Stimulated activated CD8-positive, alpha-beta memory T cell treated with anti-CD3 and anti-CD28 coated beads, Interleukin-7, amount 100 ng/mL, for 4 hours (primary cell): ENCODE results near the gene ATG16L2.
"Not testable (repeated sequence)": the region's sequence is repeated elsewhere in the genome, so short reads cannot be mapped to it uniquely, and the experiment has no call there.

Source experiments
- DNase-seq, 2 donors: peaks; one replicate each; pipeline ENCODE4 v3.0.0-alpha.2; 2020; ENCODE audit warnings: low read depth in 2 of 2

Gene ATG16L2

DNA sequence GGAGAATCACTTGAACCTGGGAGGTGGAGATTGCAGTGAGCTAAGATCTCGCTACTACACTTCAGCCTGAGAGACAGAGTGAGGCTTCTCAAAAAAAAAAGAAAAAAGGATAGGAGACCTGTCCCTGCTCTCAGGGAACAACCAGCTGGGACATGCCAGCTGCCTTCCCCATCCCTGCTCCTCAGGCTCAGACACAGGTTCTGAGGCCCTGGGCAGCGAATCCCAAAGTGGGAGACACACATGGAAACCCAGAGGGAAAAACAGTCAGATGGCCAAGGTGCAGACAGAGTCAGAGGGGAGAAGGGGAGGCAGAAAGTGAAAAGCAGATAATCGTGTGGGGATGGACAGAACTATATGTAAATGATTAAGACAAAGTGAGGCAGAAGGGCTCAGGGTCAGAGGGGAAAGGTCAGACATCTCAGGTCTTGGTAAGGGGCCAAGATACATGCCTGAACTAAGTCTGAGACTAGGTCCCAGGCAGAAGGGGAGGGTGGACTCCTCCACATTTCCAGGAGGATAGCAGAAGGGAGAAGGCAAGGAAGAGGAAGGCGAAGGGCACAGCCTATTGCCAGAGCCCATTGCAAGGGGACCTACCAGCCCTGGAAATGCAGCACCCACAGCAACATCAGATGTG is 34.6 kb upstream of the ATG16L2 start:
- DNase-seq = no peak

DNA sequence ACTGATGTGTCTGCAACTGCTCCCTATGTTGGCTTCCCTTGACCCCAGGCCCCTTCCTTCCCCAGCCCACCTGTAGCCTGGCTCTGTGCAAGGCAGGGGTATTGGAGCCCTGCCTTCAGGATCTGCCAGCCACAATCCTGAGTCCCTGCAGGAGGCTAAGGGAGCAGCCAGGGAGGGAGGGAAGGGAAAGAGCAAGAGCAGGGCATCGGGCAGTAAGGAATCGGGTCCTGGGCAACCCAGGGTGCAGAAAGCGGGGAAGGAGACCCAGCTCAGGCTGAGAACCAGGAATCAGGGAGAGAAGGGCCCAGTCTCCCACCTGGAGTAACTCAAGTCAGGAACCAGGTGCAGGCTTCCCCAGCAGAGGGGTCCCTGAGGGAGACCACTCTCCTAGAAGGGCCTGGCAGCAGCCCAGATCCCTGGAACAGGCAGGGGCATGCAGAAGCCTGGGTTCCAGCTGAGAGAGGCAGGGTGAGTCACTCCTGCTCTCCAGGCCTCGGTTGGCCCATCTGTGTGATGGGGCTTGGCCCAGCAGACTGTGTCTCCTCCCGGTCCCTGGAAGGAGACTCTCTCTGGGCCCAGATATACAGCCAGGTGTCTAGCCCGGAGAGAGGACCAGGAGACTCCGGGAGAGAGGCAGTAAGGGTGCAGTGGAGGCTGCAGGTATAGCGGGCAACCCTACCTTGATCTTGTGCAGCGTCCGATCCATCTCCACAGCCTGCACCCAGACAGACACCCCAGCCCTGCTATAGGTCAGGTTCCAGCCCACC is 33.7 kb upstream of the ATG16L2 start:
- DNase-seq = no peak

GRCh38 chr11:72781063-72781312 is 33.2 kb upstream of the ATG16L2 start:
- DNase-seq = no peak

- DNase-seq = peak; percentile 23 to 62
Observed at GRCh38 chr11:72781313-72782080, 32.7 kb upstream of the ATG16L2 start.

- DNase-seq = no peak
Observed at GRCh38 chr11:72782081-72782920, 31.9 kb upstream of the ATG16L2 start.

DNA sequence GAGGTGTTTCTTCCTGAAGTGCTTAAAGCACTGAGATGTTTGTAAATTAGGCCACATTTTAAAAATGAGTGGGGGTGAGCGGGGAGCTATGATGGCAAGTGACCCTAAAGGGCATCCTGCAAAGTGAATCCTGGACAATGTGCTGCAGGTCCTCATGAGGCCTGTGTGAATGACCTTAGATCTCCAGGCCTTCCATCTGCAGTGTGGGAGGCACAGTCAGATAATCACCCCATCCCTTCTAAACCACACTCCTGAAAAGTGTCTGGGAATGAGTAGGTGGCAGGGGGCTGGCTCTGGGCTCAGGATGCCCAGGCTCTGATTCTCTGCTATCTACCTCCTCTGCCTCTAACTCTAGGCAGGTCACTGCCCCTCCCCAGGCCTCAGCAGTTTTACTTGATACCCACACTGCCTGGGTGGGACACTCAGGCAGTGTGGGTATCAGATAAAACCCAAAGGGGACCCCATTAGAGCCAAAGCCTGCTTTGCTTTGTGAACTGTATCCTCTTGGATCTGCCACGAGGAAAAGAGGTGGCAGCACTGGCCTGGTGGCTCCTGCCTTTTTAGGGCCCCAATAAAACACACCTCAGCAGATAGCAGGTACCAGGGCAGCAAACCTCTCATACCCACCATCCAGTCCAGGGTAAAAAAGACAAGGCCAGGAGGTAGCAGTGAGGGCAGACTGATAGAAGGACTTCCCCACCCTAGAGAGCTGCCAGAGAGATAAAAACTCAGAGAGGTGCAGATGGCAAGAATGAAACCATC is 30.9 kb upstream of the ATG16L2 start:
- no peak for DNase-seq

GRCh38 chr11:72784662-72785061 is 29.5 kb upstream of the ATG16L2 start:
- DNase-seq = no peak

DNA sequence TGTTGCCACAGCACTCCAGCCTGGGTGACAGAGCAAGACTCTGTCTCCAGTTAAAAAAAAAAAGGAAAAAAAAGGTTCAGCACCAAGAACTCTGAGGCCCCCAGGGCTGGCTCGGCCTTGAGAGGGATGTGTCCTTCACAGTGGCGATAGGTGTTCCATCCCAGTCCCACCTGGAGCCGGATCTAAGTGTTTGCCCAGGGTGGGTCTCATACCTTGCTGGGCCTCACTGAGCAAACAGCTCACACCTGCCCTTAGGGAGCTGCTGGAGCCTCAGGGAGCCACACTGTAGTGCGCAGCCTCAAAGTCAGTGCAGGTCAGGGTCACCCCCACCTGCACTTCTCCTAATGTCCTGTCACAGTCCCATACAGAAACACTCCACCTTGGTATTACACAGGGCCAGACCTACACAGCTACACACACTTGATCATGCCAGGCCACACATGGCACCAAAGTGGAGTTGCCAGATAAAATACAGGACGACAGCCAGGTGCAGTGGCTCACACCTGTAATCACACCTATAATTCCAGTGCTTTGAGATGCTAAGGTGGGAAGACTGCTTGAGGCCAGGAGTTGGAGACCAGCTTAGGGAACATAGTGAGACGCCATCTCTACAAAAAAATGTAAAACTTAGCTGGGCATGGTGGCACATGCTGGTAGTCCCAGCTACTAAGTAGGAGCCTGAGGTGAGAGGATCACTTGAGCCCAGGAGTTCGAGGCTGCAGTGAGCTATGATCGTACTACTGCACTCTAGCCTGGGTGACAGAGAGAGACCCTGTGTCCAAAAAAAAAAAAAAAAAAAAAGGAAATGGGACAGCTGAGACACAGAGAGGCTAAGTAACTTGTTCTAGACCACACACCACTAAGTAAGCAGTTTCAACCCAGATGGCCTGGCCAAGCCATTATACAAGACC is 27.7 kb upstream of the ATG16L2 start:
- no peak for DNase-seq

- DNase-seq = no peak
Observed at GRCh38 chr11:72787216-72788104, 26.8 kb upstream of the ATG16L2 start.

GRCh38 chr11:72788241-72788640 is 26.0 kb upstream of the ATG16L2 start:
- no peak for DNase-seq

DNA sequence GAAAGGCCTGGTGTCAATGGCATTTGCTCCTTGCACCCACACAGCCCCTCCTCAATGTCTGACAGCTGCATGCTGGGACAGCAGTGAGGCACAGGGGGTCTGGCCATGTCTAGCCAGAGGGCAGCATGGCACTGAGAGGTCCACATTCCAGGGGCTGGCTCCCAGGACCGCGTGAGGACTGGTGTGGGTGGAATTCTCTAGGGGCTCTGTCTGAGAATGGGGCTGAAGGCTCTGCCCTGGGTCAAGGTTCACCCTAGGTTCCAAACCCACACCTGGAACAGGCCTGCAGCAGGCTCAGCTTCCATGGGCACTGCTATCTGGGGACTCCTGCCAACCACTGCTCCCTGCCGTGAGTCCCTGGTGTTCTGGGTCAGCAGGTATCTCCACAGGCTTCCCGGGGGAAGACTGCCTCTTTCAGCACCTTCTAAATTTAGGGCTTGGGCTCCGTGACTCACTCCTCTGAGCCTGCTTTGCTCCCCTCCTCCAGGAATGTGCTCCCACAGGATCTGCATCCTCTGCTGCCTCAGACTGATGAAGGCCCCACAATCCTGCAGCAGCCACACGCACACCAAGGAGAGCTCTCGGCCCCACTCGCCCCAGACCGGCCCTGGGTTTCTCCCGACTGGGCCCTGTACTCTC is 24.6 kb upstream of the ATG16L2 start:
- DNase-seq = no peak

DNA sequence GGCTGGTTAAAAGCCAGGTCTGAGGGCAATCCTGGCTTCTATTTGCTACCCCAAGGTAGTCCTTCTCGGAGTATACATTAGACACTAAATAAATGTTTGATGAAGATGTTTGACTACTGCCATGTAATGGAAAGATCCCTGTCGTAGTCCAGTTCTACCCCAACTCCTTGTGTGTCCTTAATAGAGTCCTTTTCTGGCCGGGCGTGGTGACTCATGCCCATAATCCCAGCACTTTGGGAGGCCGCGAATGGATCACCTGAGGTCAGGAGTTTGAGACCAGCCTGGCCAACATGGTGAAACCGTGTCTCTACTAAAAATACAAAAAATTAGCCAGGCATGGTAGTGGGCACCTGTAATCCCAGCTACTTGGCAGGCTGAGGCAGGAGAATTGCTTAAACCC is 23.0 kb upstream of the ATG16L2 start:
- DNase-seq = not testable (repeated sequence)

GRCh38 chr11:72792437-72793021 is 21.7 kb upstream of the ATG16L2 start:
- no peak for DNase-seq

DNA sequence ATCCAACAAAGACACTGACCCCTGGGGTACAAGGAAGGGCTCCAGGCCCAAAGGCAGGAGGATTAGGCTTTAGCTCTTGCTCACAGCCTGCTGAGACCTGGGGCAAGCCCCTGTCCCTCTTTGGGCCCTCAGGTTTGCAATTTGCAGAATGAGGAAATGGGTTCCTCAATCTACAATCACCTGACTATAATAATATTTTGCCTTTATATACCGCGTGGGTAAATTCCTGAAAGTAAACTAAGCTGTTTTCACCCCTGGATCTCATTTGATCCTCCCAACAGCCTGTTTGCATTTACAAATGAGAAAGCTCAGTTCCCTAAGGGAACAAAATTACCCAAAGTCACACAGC is 21.2 kb upstream of the ATG16L2 start:
- no peak for DNase-seq

GRCh38 chr11:72793425-72794367 is 20.5 kb upstream of the ATG16L2 start, which contains the start of gene STARD10:
Gene STARD10 (minus strand): TSS chr11:72794047. CDS start chr11:72781181, 12,866 bp downstream.
- DNase-seq = peak; percentile 83 to 92

GRCh38 chr11:72798361-72798760 is 15.8 kb upstream of the ATG16L2 start:
- DNase-seq = no peak

DNA sequence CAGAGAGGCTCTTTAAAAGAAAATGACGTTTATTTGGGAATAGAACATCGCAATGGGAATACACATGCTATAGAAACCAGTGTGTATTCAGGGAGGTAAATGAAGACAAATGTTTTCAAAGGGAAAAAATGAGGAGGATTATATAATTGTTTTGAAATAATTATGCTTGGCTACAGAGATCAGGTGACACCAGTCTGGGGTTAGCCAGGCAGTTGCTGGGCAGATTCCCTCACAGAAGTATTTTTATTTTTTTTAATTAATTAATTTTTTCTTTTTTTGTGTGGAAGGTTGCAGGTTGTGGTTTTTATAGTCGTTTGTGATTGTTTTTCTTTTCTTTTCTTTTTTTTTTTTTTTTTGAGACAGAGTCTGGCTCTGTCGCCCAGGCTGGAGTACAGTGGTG is 14.8 kb upstream of the ATG16L2 start:
- no peak for DNase-seq
